ENCODE results near the gene PLCB3.

PLCB3 gene

GRCh38 chr11:64268025-64268892 is 16.9 kb downstream of the PLCB3 start:
- no peak for DNase-seq (ENCODE audit: extremely low read depth, low read depth)
- no peak for TF ChIP-seq CTCF (IDR thresholded peaks at IDR 0.05; ENCODE audit: low read depth, low read length)

- DNase-seq (ENCODE audit: extremely low read depth, low read depth), result no peak
- no peak for TF ChIP-seq CTCF (IDR thresholded peaks at IDR 0.05; ENCODE audit: low read depth, low read length)
Measured at GRCh38 chr11:64268893-64269539, 17.7 kb downstream of the PLCB3 start.

- no peak; the same call in 1 of the 2 replicates for TF ChIP-seq CTCF (IDR thresholded peaks at IDR 0.05; ENCODE audit: low read depth, low read length)
Measured at GRCh38 chr11:64269540-64270220, 18.4 kb downstream of the PLCB3 start.

GRCh38 chr11:64275031-64275800 is 23.9 kb downstream of the PLCB3 start:
- DNase-seq (ENCODE audit: extremely low read depth, low read depth), result no peak
- TF ChIP-seq CTCF (IDR thresholded peaks at IDR 0.05; ENCODE audit: low read depth, low read length), result no peak

More at GRCh38 chr11:64269540-64270220, 18.4 kb downstream of the PLCB3 start:
- peak; percentile 100 for DNase-seq (ENCODE audit: extremely low read depth, low read depth)

GRCh38 chr11:64275841-64276240 is 24.5 kb downstream of the PLCB3 start:
- no peak for TF ChIP-seq CTCF (IDR thresholded peaks at IDR 0.05; ENCODE audit: low read depth, low read length)
- DNase-seq (ENCODE audit: extremely low read depth, low read depth), result no peak

- no peak for TF ChIP-seq CTCF (IDR thresholded peaks at IDR 0.05; ENCODE audit: low read depth, low read length)
Measured at GRCh38 chr11:64276653-64277431, 25.5 kb downstream of the PLCB3 start.

More at GRCh38 chr11:64276653-64277431, 25.5 kb downstream of the PLCB3 start:
- DNase-seq (ENCODE audit: extremely low read depth, low read depth), result no peak
